Endodermal cell (in vitro differentiated cells): ENCODE results near the gene OPCML. TPM values are rescaled to one million over a fixed set of nuclear protein-coding genes. Genes with fewer than 3 reads are reported as not detected.

Experiments
- DNase-seq: peaks from one replicate; pipeline ENCODE4 v3.0.0-alpha.2; 2017
- H3K27ac ChIP-seq: 2 replicates; pipeline ENCODE4 v1.5.1; 2013; ENCODE audit warnings: mild to moderate bottlenecking, low read depth, low read length, moderate library complexity
- H3K27me3 ChIP-seq: 2 replicates; pipeline ENCODE4 v1.6.1; 2013; ENCODE audit warnings: mild to moderate bottlenecking, low read length, moderate library complexity; ENCODE audit not compliant: insufficient read depth, control insufficient read depth, poor library complexity, severe bottlenecking
- H3K36me3 ChIP-seq: 2 replicates; pipeline ENCODE4 v1.7.0; 2013; ENCODE audit warnings: mild to moderate bottlenecking, low read length, moderate library complexity; ENCODE audit not compliant: control insufficient read depth, insufficient read depth
- H3K4me1 ChIP-seq: one replicate; pipeline ENCODE4 v1.7.0; 2013; ENCODE audit warnings: low read length; ENCODE audit not compliant: control insufficient read depth, insufficient read depth
- H3K4me3 ChIP-seq: 2 replicates; pipeline ENCODE4 v1.5.1; 2013; ENCODE audit warnings: mild to moderate bottlenecking, low read length, moderate library complexity
- H3K9ac ChIP-seq: 2 replicates; pipeline ENCODE4 v1.6.1; 2013; ENCODE audit warnings: mild to moderate bottlenecking, low read length, moderate library complexity; ENCODE audit not compliant: poor library complexity, severe bottlenecking; ENCODE audit errors: extremely low read depth
- H3K9me3 ChIP-seq: 2 replicates; pipeline ENCODE4 v1.6.1; 2013; ENCODE audit warnings: mild to moderate bottlenecking, low read length, moderate library complexity; ENCODE audit not compliant: control insufficient read depth
- H3K27ac Mint-ChIP-seq: 2 replicates; pipeline ENCODE4 v1.8.0; 2020; ENCODE audit warnings: mixed read lengths
- H3K27me3 Mint-ChIP-seq: 2 replicates; pipeline ENCODE4 v1.8.0; 2021; ENCODE audit warnings: mild to moderate bottlenecking, mixed read lengths; ENCODE audit not compliant: insufficient read depth
- H3K36me3 Mint-ChIP-seq: 2 replicates; pipeline ENCODE4 v1.8.0; 2020; ENCODE audit warnings: low read depth, mixed read lengths
- H3K4me1 Mint-ChIP-seq: 2 replicates; pipeline ENCODE4 v1.8.0; 2020; ENCODE audit warnings: mixed read lengths
- H3K4me3 Mint-ChIP-seq: 2 replicates; pipeline ENCODE4 v1.8.0; 2020; ENCODE audit warnings: mild to moderate bottlenecking, moderate library complexity, mixed read lengths
- H3K9me3 Mint-ChIP-seq: 2 replicates; pipeline ENCODE4 v1.8.0; 2020; ENCODE audit warnings: mild to moderate bottlenecking, mixed read lengths
- CTCF ChIP-seq: fragments of 200-600 bp; sonication (generic); conservative IDR thresholded peaks from 2 replicates; pipeline ENCODE4 v1.5.0; 2021; ENCODE audit warnings: antibody characterized with exemption, mild to moderate bottlenecking
- WGBS, 2 experiments: methylation state at CpG; one replicate each; pipeline versions ENCODE4 v1.1.5 to v1.1.7; 2013; ENCODE audit warnings: missing lambda C conversion rate in 2 of 2, mixed read lengths in 1 of 2; ENCODE audit not compliant: insufficient coverage in 1 of 2, insufficient read length in 1 of 2; 5-methylcytosine and 5-hydroxymethylcytosine counted together
- total RNA-seq, 2 donors: library from RNA; stranded (reverse); fragmentation: NEBNext Ultra II Directional in 1 of 2; extraction: Animal tissue kit (Norgen Biotek cat#: 25700) in 1 of 2; gene quantifications; 2 replicates in 1 of 2; 3 replicates in 1 of 2; pipeline ENCODE4 v1.2.1, GENCODE V29; 2021

OPCML gene
- total RNA-seq, 2 donors from 2014 or later: 0.49 to 0.86 TPM

DNA sequence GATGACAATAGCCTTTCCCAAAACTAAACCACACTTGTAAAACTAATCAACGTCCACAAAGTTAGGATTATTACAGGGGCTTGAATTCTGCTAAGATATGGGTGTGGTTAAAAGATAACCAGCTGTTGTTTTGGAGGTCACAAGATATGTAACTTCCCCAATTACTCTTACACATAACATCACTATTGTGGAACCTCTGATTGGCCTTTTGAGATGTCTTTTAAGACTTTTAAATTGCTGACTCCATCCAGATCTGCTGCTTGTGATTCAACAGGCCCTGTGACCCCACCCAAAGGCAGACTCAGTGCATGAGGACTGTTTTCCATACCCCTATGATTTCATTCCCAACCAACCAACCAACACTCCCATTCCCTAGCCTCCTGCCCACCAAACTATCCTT lies 893.9 kb downstream of the OPCML start:
- TF ChIP-seq CTCF: no peak
- DNase-seq: no peak
- Histone ChIP-seq H3K36me3 (no peaks in the 10 kb centered on the region), H3K9me3 (no peaks in the 10 kb centered on the region), H3K9ac (no peak overlapping the region), H3K4me1 (peaks cover 26% of the 10 kb centered on the region), H3K27me3 (no peaks in the 10 kb centered on the region), H3K4me3 (no peak overlapping the region), H3K27ac (no peak overlapping the region)
- Mint-ChIP-seq H3K27ac (no peak overlapping the region), H3K4me1 (peaks cover 42% of the 10 kb centered on the region), H3K27me3 (no peaks in the 10 kb centered on the region), H3K36me3 (no peaks in the 10 kb centered on the region), H3K4me3 (no peak overlapping the region), H3K9me3 (no peaks in the 10 kb centered on the region)
- WGBS, 2 experiments: no CpG with 5 or more reads among the region's 1 CpG

GRCh38 chr11:132636523-132636922 lies 895.8 kb downstream of the OPCML start:
- Mint-ChIP-seq H3K36me3 (no peaks in the 10 kb centered on the region), H3K27ac (no peak overlapping the region), H3K4me3 (no peak overlapping the region), H3K4me1 (peaks cover 40% of the 10 kb centered on the region), H3K27me3 (no peaks in the 10 kb centered on the region), H3K9me3 (no peaks in the 10 kb centered on the region)
- Histone ChIP-seq H3K9ac (no peak overlapping the region), H3K9me3 (no peaks in the 10 kb centered on the region), H3K27me3 (no peaks in the 10 kb centered on the region), H3K27ac (no peak overlapping the region), H3K4me3 (no peak overlapping the region), H3K36me3 (no peaks in the 10 kb centered on the region), H3K4me1 (peaks cover 28% of the 10 kb centered on the region)
- no peak for DNase-seq
- 95% methylated on average over 3 of the region's 4 CpGs; no CpG with 5 or more reads in 1 of the 2 experiments for WGBS, 2 experiments
- no peak for TF ChIP-seq CTCF

GRCh38 chr11:132632641-132633124 lies 899.6 kb downstream of the OPCML start:
- TF ChIP-seq CTCF: no peak
- peaks cover 42% of the 10 kb centered on the region for H3K4me1 Mint-ChIP-seq
- H3K27ac Mint-ChIP-seq: no peak overlapping the region
- H3K36me3 Mint-ChIP-seq: no peaks in the 10 kb centered on the region
- Histone ChIP-seq H3K9me3 (no peaks in the 10 kb centered on the region), H3K9ac (no peak overlapping the region), H3K27me3 (no peaks in the 10 kb centered on the region), H3K4me3 (no peak overlapping the region), H3K27ac (no peak overlapping the region), H3K4me1 (peaks cover 28% of the 10 kb centered on the region), H3K36me3 (no peaks in the 10 kb centered on the region)
- DNase-seq: no peak
- WGBS, 2 experiments: 90 to 97% methylated on average over 5 to 9 of the region's 9 CpGs
- no peaks in the 10 kb centered on the region for H3K9me3 Mint-ChIP-seq
- no peaks in the 10 kb centered on the region for H3K27me3 Mint-ChIP-seq
- H3K4me3 Mint-ChIP-seq: no peak overlapping the region
